GM20000 (cell line): ENCODE results near the gene MGST2.

Experiments
- DNase-seq: peaks from one replicate; pipeline ENCODE4 v3.0.0; 2012; ENCODE audit warnings: low spot score
- CTCF ChIP-seq: IDR thresholded peaks from 2 replicates; pipeline ENCODE4 v1.5.1; 2012; ENCODE audit warnings: mild to moderate bottlenecking, control low read depth; ENCODE audit errors: extremely low read depth, missing control alignments

Gene MGST2

GRCh38 chr4:139672732-139673131 lies 7.1 kb downstream of the MGST2 start:
- DNase-seq: no peak
- no peak for TF ChIP-seq CTCF

- no peak for TF ChIP-seq CTCF
Measured at GRCh38 chr4:139674875-139675550, 9.4 kb downstream of the MGST2 start.

GRCh38 chr4:139675651-139676050 lies 10.0 kb downstream of the MGST2 start:
- DNase-seq: no peak

More at GRCh38 chr4:139674875-139675550, 9.4 kb downstream of the MGST2 start:
- DNase-seq: no peak

GRCh38 chr4:139676365-139676764 lies 10.7 kb downstream of the MGST2 start:
- no peak for DNase-seq
- no peak for TF ChIP-seq CTCF

More at GRCh38 chr4:139675651-139676050, 10.0 kb downstream of the MGST2 start:
- no peak for TF ChIP-seq CTCF

GRCh38 chr4:139676913-139677585 lies 11.4 kb downstream of the MGST2 start:
- no peak for TF ChIP-seq CTCF
- no peak for DNase-seq

GRCh38 chr4:139682309-139682708 lies 16.7 kb downstream of the MGST2 start:
- no peak for DNase-seq
- TF ChIP-seq CTCF: no peak

- no peak for TF ChIP-seq CTCF
- DNase-seq: no peak
Measured at GRCh38 chr4:139682741-139683151, 17.1 kb downstream of the MGST2 start.
